SU-DHL-6 (cell line): ENCODE results near the gene COL16A1.

Experiments
- EZH2phosphoT487 ChIP-seq: fragments of 200-600 bp; sonication (generic), shearing (Covaris generic); conservative IDR thresholded peaks from 2 replicates; pipeline ENCODE4 v1.6.1; 2018; ENCODE audit warnings: mild to moderate bottlenecking, antibody characterized with exemption, low read length, moderate library complexity, mixed read lengths
- TF ChIP-seq, protein P1 (sequence below): fragments of 200-600 bp; sonication (generic); IDR thresholded peaks from one replicate; pipeline ENCODE4 v1.5.1; 2017; ENCODE audit warnings: antibody characterized with exemption, mild to moderate bottlenecking, low read length, moderate library complexity; ENCODE audit not compliant: insufficient read depth, poor library complexity, severe bottlenecking

- TF ChIP-seq, protein P1, sequence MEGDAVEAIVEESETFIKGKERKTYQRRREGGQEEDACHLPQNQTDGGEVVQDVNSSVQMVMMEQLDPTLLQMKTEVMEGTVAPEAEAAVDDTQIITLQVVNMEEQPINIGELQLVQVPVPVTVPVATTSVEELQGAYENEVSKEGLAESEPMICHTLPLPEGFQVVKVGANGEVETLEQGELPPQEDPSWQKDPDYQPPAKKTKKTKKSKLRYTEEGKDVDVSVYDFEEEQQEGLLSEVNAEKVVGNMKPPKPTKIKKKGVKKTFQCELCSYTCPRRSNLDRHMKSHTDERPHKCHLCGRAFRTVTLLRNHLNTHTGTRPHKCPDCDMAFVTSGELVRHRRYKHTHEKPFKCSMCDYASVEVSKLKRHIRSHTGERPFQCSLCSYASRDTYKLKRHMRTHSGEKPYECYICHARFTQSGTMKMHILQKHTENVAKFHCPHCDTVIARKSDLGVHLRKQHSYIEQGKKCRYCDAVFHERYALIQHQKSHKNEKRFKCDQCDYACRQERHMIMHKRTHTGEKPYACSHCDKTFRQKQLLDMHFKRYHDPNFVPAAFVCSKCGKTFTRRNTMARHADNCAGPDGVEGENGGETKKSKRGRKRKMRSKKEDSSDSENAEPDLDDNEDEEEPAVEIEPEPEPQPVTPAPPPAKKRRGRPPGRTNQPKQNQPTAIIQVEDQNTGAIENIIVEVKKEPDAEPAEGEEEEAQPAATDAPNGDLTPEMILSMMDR = peak; percentile 11
- TF ChIP-seq EZH2phosphoT487 = no peak
Measured at GRCh38 chr1:31683997-31684396, 19.8 kb downstream of the COL16A1 start.
